GM19043 (cell line): ENCODE measurements around the gene FOXK2.
"Not testable (repeated sequence)": the region's sequence is repeated elsewhere in the genome, so short reads cannot be mapped to it uniquely, and the experiment has no call there.

Experiments used
- ATAC-seq: cut with Tn5 transposase; IDR thresholded peaks from one replicate; pipeline ENCODE4 v1.9.1; 2021; ENCODE audit warnings: low read depth; ENCODE audit not compliant: unreplicated experiment

The FOXK2 gene

GRCh38 chr17:82494236-82495055 is 25.1 kb upstream of the FOXK2 start:
- ATAC-seq, result peak; percentile 52

GRCh38 chr17:82495844-82496528 is 23.5 kb upstream of the FOXK2 start:
- ATAC-seq, result no peak

GRCh38 chr17:82496529-82497434 is 22.8 kb upstream of the FOXK2 start:
- ATAC-seq, result peak; percentile 57

- no peak for ATAC-seq
Observed at GRCh38 chr17:82497483-82498405, 21.8 kb upstream of the FOXK2 start.

GRCh38 chr17:82502207-82502606 is 17.3 kb upstream of the FOXK2 start:
- ATAC-seq, result no peak

GRCh38 chr17:82503094-82503727 is 16.3 kb upstream of the FOXK2 start:
- ATAC-seq, result no peak

- no peak for ATAC-seq
Observed at GRCh38 chr17:82503728-82504308, 15.7 kb upstream of the FOXK2 start.

GRCh38 chr17:82505296-82505695 is 14.2 kb upstream of the FOXK2 start:
- ATAC-seq, result no peak

GRCh38 chr17:82506402-82506801 is 13.1 kb upstream of the FOXK2 start:
- ATAC-seq, result peak; percentile 74

- ATAC-seq, result no peak
Observed at GRCh38 chr17:82507631-82508175, 11.8 kb upstream of the FOXK2 start.

- not testable (repeated sequence) for ATAC-seq
Observed at GRCh38 chr17:82511642-82512041, 7.9 kb upstream of the FOXK2 start.

- not testable (repeated sequence) for ATAC-seq
Observed at GRCh38 chr17:82513864-82514263, 5.7 kb upstream of the FOXK2 start.

GRCh38 chr17:82517230-82517865 is 2.2 kb upstream of the FOXK2 start:
- no peak for ATAC-seq

- ATAC-seq, result no peak
Observed at GRCh38 chr17:82519971-82520903, 705 bp downstream of the FOXK2 start.

GRCh38 chr17:82524540-82524939 is 5.0 kb downstream of the FOXK2 start:
- ATAC-seq, result no peak

- ATAC-seq, result no peak
Observed at GRCh38 chr17:82525712-82526111, 6.2 kb downstream of the FOXK2 start.

- no peak for ATAC-seq
Observed at GRCh38 chr17:82527898-82528297, 8.4 kb downstream of the FOXK2 start.
